ENCODE measurements around the gene USP17L21. TPM values are rescaled to one million over a fixed set of nuclear protein-coding genes. Genes with fewer than 3 reads are reported as not detected.
"Not testable (repeated sequence)": the region's sequence is repeated elsewhere in the genome, so short reads cannot be mapped to it uniquely, and the experiment has no call there.

Gene USP17L21
- total RNA-seq, 2 experiments from 2014 or later: not detected

DNA sequence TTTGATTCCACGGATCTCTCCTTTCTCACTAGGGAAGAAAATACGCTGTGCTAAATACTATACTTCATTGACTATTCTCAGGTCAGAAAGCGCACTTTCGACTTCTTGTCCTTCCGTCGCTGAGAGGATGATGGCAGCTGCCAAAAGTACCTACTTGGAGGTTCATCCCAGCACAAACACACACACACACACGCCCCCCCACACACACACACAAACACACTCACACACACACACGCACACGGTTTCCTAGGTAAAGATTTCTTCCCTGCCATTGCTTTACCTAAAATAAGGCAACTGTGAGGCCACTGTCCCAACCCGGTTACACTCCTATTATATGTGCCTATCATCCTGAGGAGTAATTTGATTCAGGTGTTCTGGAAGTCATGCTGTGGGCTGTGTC lies 9.0 kb downstream of the USP17L21 start:
- intact Hi-C loops (cut with micrococcal nuclease); H3K4me1 Mint-ChIP-seq (ENCODE audit: low read depth): not testable (repeated sequence)
- peak; percentile 5 for DNase-seq

More for the DNA sequence above, 9.0 kb downstream of the USP17L21 start:
- H3K27me3 Mint-ChIP-seq (ENCODE audit: low read depth); H3K4me3 Mint-ChIP-seq; H3K36me3 Mint-ChIP-seq (ENCODE audit: low read depth); H3K9me3 Mint-ChIP-seq; CTCF ChIA-PET; H3K27ac Mint-ChIP-seq: not testable (repeated sequence)

Other genes starting within 250 kb of the USP17L21 start
- not detected for gene FAM90A26, start 92.5 kb upstream of the USP17L21 start, total RNA-seq
- gene USP17L10, start 52.2 kb upstream of the USP17L21 start, total RNA-seq: not detected
- gene USP17L11, start 47.5 kb upstream of the USP17L21 start, total RNA-seq: not detected
- gene USP17L12, start 42.7 kb upstream of the USP17L21 start, total RNA-seq: not detected
- gene USP17L13, start 38.0 kb upstream of the USP17L21 start, total RNA-seq: not detected
- not detected for gene USP17L15, start 28.5 kb upstream of the USP17L21 start, total RNA-seq
- not detected for gene USP17L17, start 19.0 kb upstream of the USP17L21 start, total RNA-seq
- not detected for gene USP17L18, start 14.2 kb upstream of the USP17L21 start, total RNA-seq
- not detected for gene USP17L19, start 9.5 kb upstream of the USP17L21 start, total RNA-seq
- gene USP17L20, start 4.7 kb upstream of the USP17L21 start, total RNA-seq: not detected
- gene USP17L22, start 4.7 kb downstream of the USP17L21 start, total RNA-seq: not detected
- gene USP17L24, start 62.3 kb downstream of the USP17L21 start, total RNA-seq: not detected
- not detected for gene USP17L25, start 67.0 kb downstream of the USP17L21 start, total RNA-seq
- gene USP17L26, start 71.8 kb downstream of the USP17L21 start, total RNA-seq: not detected
- not detected for gene USP17L5, start 76.5 kb downstream of the USP17L21 start, total RNA-seq
- not detected for gene USP17L27, start 81.3 kb downstream of the USP17L21 start, total RNA-seq
- gene USP17L28, start 86.0 kb downstream of the USP17L21 start, total RNA-seq: not detected
- gene USP17L29, start 90.8 kb downstream of the USP17L21 start, total RNA-seq: not detected
- gene USP17L30, start 100.3 kb downstream of the USP17L21 start, total RNA-seq: not detected
- gene DEFB131A, start 181.5 kb downstream of the USP17L21 start, total RNA-seq: not detected